NCI-H1930 (cell line): ENCODE data around the gene DMD.

ENCODE experiments used
- DNase-seq, 2 experiments: peaks; one replicate each; lab custom pipeline; 2025; lab: John Stamatoyannopoulos, UW

DMD gene

GRCh38 chrX:31337332-31337731, 1874.0 kb downstream of the DMD start:
- no peak for DNase-seq

GRCh38 chrX:31336419-31336818, 1874.9 kb downstream of the DMD start:
- no peak for DNase-seq

GRCh38 chrX:31334997-31335396, 1876.4 kb downstream of the DMD start:
- DNase-seq: no peak

GRCh38 chrX:31333165-31333831, 1878.1 kb downstream of the DMD start:
- no peak for DNase-seq

- DNase-seq: no peak
Observed at GRCh38 chrX:31331928-31332327, 1879.4 kb downstream of the DMD start.

GRCh38 chrX:31331015-31331414, 1880.3 kb downstream of the DMD start:
- DNase-seq: no peak

- no peak for DNase-seq
Observed at GRCh38 chrX:31329298-31329697, 1882.1 kb downstream of the DMD start.

- DNase-seq: peak; percentile 24 to 27
Observed at GRCh38 chrX:31323658-31324057, 1887.7 kb downstream of the DMD start.

GRCh38 chrX:31320740-31321139, 1890.6 kb downstream of the DMD start:
- DNase-seq: peak in 1 of 2 experiments; percentile 11

GRCh38 chrX:31319586-31319985, 1891.8 kb downstream of the DMD start:
- DNase-seq: no peak

GRCh38 chrX:31318866-31319265, 1892.5 kb downstream of the DMD start:
- no peak for DNase-seq

GRCh38 chrX:31316340-31316991, 1894.9 kb downstream of the DMD start:
- DNase-seq: no peak

- no peak for DNase-seq
Observed at GRCh38 chrX:31314921-31315320, 1896.4 kb downstream of the DMD start.

GRCh38 chrX:31307952-31308351, 1903.4 kb downstream of the DMD start:
- DNase-seq: no peak

GRCh38 chrX:31302573-31303075, 1908.7 kb downstream of the DMD start:
- no peak for DNase-seq

GRCh38 chrX:31301941-31302340, 1909.4 kb downstream of the DMD start:
- no peak for DNase-seq

GRCh38 chrX:31301203-31301602, 1910.1 kb downstream of the DMD start:
- DNase-seq: no peak

GRCh38 chrX:31298916-31299315, 1912.4 kb downstream of the DMD start:
- DNase-seq: no peak

GRCh38 chrX:31297881-31298280, 1913.5 kb downstream of the DMD start:
- DNase-seq: no peak

- DNase-seq: no peak
Observed at GRCh38 chrX:31294475-31294874, 1916.9 kb downstream of the DMD start.

- DNase-seq: no peak
Observed at GRCh38 chrX:31293409-31293808, 1917.9 kb downstream of the DMD start.

GRCh38 chrX:31291131-31291530, 1920.2 kb downstream of the DMD start:
- DNase-seq: no peak

GRCh38 chrX:31287861-31288260, 1923.5 kb downstream of the DMD start:
- no peak for DNase-seq

- no peak for DNase-seq
Observed at GRCh38 chrX:31280580-31280979, 1930.8 kb downstream of the DMD start.
